OCI-LY7 (cell line): Measurements from ENCODE around the gene SRD5A3. TPM values are rescaled to one million over a fixed set of nuclear protein-coding genes. Genes with fewer than 3 reads are reported as not detected.

ENCODE experiments used
- BruUV-seq: library from RNA; stranded (reverse); fragments of 400-500 nt; replicated peaks from 2 replicates; lab custom pipeline; 2021; lab: Mats Ljungman, UMichigan
- CTCF ChIA-PET: fragments of 300-600 bp; sonication (Branson Sonifier 250); formaldehyde crosslinking; loops from one replicate; lab custom pipeline; 2022; ENCODE audit warnings: antibody characterized with exemption; ENCODE audit not compliant: unreplicated experiment; lab: Charles Lee
- POLR2A ChIA-PET: fragments of 300-600 bp; sonication (Branson Sonifier 250); formaldehyde crosslinking; loops from one replicate; lab custom pipeline; 2022; ENCODE audit warnings: antibody characterized with exemption; lab: Charles Lee
- DNase-seq: peaks from one replicate; pipeline ENCODE4 v3.0.0-alpha.2; 2015; ENCODE audit warnings: low spot score
- H2AFZ ChIP-seq: fragments of 200-600 bp; sonication (generic), shearing (Covaris generic); 2 replicates; pipeline ENCODE4 v1.6.1; 2014; ENCODE audit warnings: mild to moderate bottlenecking, antibody characterized with exemption, low read length, moderate library complexity
- H3K27ac ChIP-seq: fragments of 200-600 bp; sonication (generic); 2 replicates; pipeline ENCODE4 v1.5.1; 2014; ENCODE audit warnings: mixed run types, low read depth, mild to moderate bottlenecking, moderate library complexity, low read length, inconsistent platforms; ENCODE audit not compliant: poor library complexity, severe bottlenecking
- H3K36me3 ChIP-seq: fragments of 200-600 bp; sonication (generic); 2 replicates; pipeline ENCODE4 v1.6.1; 2014; ENCODE audit warnings: mild to moderate bottlenecking, antibody characterized with exemption, low read length, moderate library complexity, mixed read lengths; ENCODE audit not compliant: insufficient read depth
- H3K4me1 ChIP-seq: fragments of 200-600 bp; sonication (generic); 2 replicates; pipeline ENCODE4 v1.5.1; 2014; ENCODE audit warnings: mild to moderate bottlenecking, low read length; ENCODE audit not compliant: insufficient read depth, poor library complexity, severe bottlenecking
- H3K4me2 ChIP-seq: fragments of 200-600 bp; sonication (generic); 2 replicates; pipeline ENCODE4 v1.6.1; 2014; ENCODE audit warnings: mild to moderate bottlenecking, low read length
- H3K4me3 ChIP-seq: fragments of 200-600 bp; sonication (generic); 2 replicates; pipeline ENCODE4 v1.5.1; 2014; ENCODE audit warnings: mild to moderate bottlenecking, low read depth, low read length; ENCODE audit not compliant: poor library complexity, severe bottlenecking
- H3K79me2 ChIP-seq: fragments of 200-600 bp; sonication (generic); 2 replicates; pipeline ENCODE4 v1.6.1; 2016; ENCODE audit warnings: low read depth, mild to moderate bottlenecking, low read length, moderate library complexity, mixed read lengths; ENCODE audit not compliant: insufficient read depth
- H3K9me2 ChIP-seq: fragments of 200-600 bp; sonication (generic); 2 replicates; pipeline ENCODE4 v1.6.1; 2016; ENCODE audit warnings: mild to moderate bottlenecking, low read length, mixed read lengths; ENCODE audit not compliant: insufficient read depth
- H3K9me3 ChIP-seq: fragments of 200-600 bp; sonication (generic); 2 replicates; pipeline ENCODE4 v1.6.1; 2014; ENCODE audit warnings: mild to moderate bottlenecking, mixed run types, low read length, mixed read lengths
- H4K20me1 ChIP-seq: fragments of 200-600 bp; sonication (generic); 2 replicates; pipeline ENCODE4 v1.6.1; 2014; ENCODE audit warnings: mild to moderate bottlenecking, antibody characterized with exemption, low read length, moderate library complexity, mixed read lengths; ENCODE audit not compliant: insufficient read depth
- CTCF ChIP-seq: fragments of 200-600 bp; sonication (generic); conservative IDR thresholded peaks from 2 replicates; pipeline ENCODE4 v1.5.1; 2014; ENCODE audit warnings: mild to moderate bottlenecking, antibody characterized with exemption, low read length, moderate library complexity, mixed read lengths
- EZH2phosphoT487 ChIP-seq: fragments of 200-600 bp; sonication (generic); IDR thresholded peaks from 2 replicates; pipeline ENCODE4 v1.6.1; 2018; ENCODE audit warnings: low read depth, borderline replicate concordance, mild to moderate bottlenecking, mixed run types, antibody characterized with exemption, low read length, moderate library complexity, mixed read lengths
- intact Hi-C: fragments of 100-400 bp; cut with micrococcal nuclease; formaldehyde crosslinking; loops from one replicate; pipeline ENCODE4 v1.10.0; 2022; ENCODE audit not compliant: unreplicated experiment
- total RNA-seq, 2 experiments: library from RNA; depleted of rRNA in 1 of 2; stranded (reverse); fragments of >200 nt in 1 of 2; shearing (Covaris generic) in 1 of 2; gene quantifications; 2 replicates each; pipeline ENCODE4 v1.2.3, GENCODE V29; 2014 to 2022

SRD5A3 gene
- total RNA-seq, 2 experiments from 2014 or later, result 3.9 to 15.3 TPM

- TSS peak; percentile 93 for BruUV-seq
- H3K4me3 ChIP-seq, result peak overlapping the region; percentile 99
- peak; percentile 46; the same call in 1 of the 2 replicates for TF ChIP-seq CTCF
- no peak for TF ChIP-seq EZH2phosphoT487
- no peaks in the 10 kb centered on the region for H3K9me2 ChIP-seq
- CTCF ChIA-PET, result interaction anchor here (0.5 to 1.0 kb wide), 2 partner anchors 50 to 151 kb away, joined by 3 read pairs; no protein-coding TSS in a partner anchor
- H3K79me2 ChIP-seq, result peaks cover 41% of the 10 kb centered on the region
- no peaks in the 10 kb centered on the region for H3K9me3 ChIP-seq
- H3K36me3 ChIP-seq, result peaks cover 34% of the 10 kb centered on the region
- H3K4me2 ChIP-seq, result peak overlapping the region; percentile 97
- no peak for DNase-seq
- intact Hi-C loops, result loop anchor here (1.0 to 10.0 kb wide), 4 partner anchors 49 to 1040 kb away; partner anchors contain the start of genes PAICS, PPAT and SRD5A3
- H4K20me1 ChIP-seq, result peaks cover 27% of the 10 kb centered on the region
- H3K4me1 ChIP-seq, result peaks cover 37% of the 10 kb centered on the region
- H3K27ac ChIP-seq, result peak overlapping the region; percentile 81
- POLR2A ChIA-PET, result interaction anchor here (1.0 to 3.4 kb wide), 17 partner anchors 9 to 1040 kb away, joined by 3 to 25 read pairs (median 4); partner anchors contain the start of genes CLOCK, PPAT and SRD5A3
- peak overlapping the region; percentile 92 for H2AFZ ChIP-seq
These were observed 49.1 kb downstream of the SRD5A3 start for GRCh38 chr4:55395218-55395528.

- H2AFZ ChIP-seq, result peak within 1 kb of the TSS; percentile 92
- peaks cover 38% of the 10 kb centered on the region for H3K36me3 ChIP-seq
- intact Hi-C loops, result loop anchor here (1.0 to 10.0 kb wide), 4 partner anchors 49 to 1039 kb away; partner anchors contain the start of genes PAICS, PPAT and SRD5A3
- BruUV-seq, result no TSS peak
- no peaks in the 10 kb centered on the region for H3K9me2 ChIP-seq
- peak; percentile 91 for DNase-seq
- CTCF ChIA-PET, result interaction anchor here (0.5 to 1.0 kb wide), 2 partner anchors 50 to 150 kb away, joined by 3 read pairs; no protein-coding TSS in a partner anchor
- peak within 1 kb of the TSS; percentile 81 for H3K27ac ChIP-seq
- H4K20me1 ChIP-seq, result peaks cover 27% of the 10 kb centered on the region
- peak within 1 kb of the TSS; percentile 99 for H3K4me3 ChIP-seq
- POLR2A ChIA-PET, result interaction anchor here (0.6 to 3.4 kb wide), 18 partner anchors 9 to 1040 kb away, joined by 3 to 25 read pairs (median 4); partner anchors contain the start of genes CLOCK, PPAT and SRD5A3
- TF ChIP-seq CTCF, result no peak
- no peak for TF ChIP-seq EZH2phosphoT487
- H3K79me2 ChIP-seq, result peaks cover 46% of the 10 kb centered on the region
- no peaks in the 10 kb centered on the region for H3K9me3 ChIP-seq
- peak within 1 kb of the TSS; percentile 97 for H3K4me2 ChIP-seq
- H3K4me1 ChIP-seq, result peaks cover 37% of the 10 kb centered on the region
These were observed 49.7 kb downstream of the SRD5A3 start, which contains the start of gene TMEM165 for GRCh38 chr4:55395529-55396307. TMEM165 (plus strand) TSS chr4:55395957; CDS start chr4:55396190, 233 bp downstream.
